ENCODE measurements around the gene ACP7. TPM values are rescaled to one million over a fixed set of nuclear protein-coding genes. Genes with fewer than 3 reads are reported as not detected.
"Not testable (repeated sequence)": the region's sequence is repeated elsewhere in the genome, so short reads cannot be mapped to it uniquely, and the experiment has no call there.

ACP7 gene
- total RNA-seq, 2 donors from 2014 or later: not detected

GRCh38 chr19:39110263-39110967, 26.2 kb downstream of the ACP7 start:
- Mint-ChIP-seq H3K4me3 (no peak overlapping the region), H3K27ac (no peak overlapping the region), H3K36me3 (ENCODE audit: low read depth) (no peaks in the 10 kb centered on the region), H3K9me3 (no peaks in the 10 kb centered on the region), H3K4me1 (no peaks in the 10 kb centered on the region), H3K27me3 (peaks cover 6% of the 10 kb centered on the region)
- peak; percentile 78 for ATAC-seq (replicated peaks)

GRCh38 chr19:39111593-39112199, 27.5 kb downstream of the ACP7 start:
- Mint-ChIP-seq H3K27ac (no peak overlapping the region), H3K36me3 (ENCODE audit: low read depth) (no peaks in the 10 kb centered on the region), H3K27me3 (no peaks in the 10 kb centered on the region), H3K4me1 (no peaks in the 10 kb centered on the region), H3K9me3 (no peaks in the 10 kb centered on the region), H3K4me3 (no peak overlapping the region)
- no peak for ATAC-seq (replicated peaks)

GRCh38 chr19:39112338-39112890, 28.2 kb downstream of the ACP7 start:
- Mint-ChIP-seq H3K27ac (no peak overlapping the region), H3K4me3 (no peak overlapping the region), H3K4me1 (no peaks in the 10 kb centered on the region), H3K27me3 (no peaks in the 10 kb centered on the region), H3K36me3 (ENCODE audit: low read depth) (no peaks in the 10 kb centered on the region), H3K9me3 (no peaks in the 10 kb centered on the region)
- ATAC-seq (replicated peaks): no peak

GRCh38 chr19:39113199-39113598, 29.0 kb downstream of the ACP7 start:
- no peak for ATAC-seq (replicated peaks)
- H3K4me1 Mint-ChIP-seq: no peaks in the 10 kb centered on the region
- no peaks in the 10 kb centered on the region for H3K27me3 Mint-ChIP-seq
- H3K9me3 Mint-ChIP-seq: no peaks in the 10 kb centered on the region
- no peaks in the 10 kb centered on the region for H3K36me3 Mint-ChIP-seq (ENCODE audit: low read depth)
- no peak overlapping the region for H3K4me3 Mint-ChIP-seq
- H3K27ac Mint-ChIP-seq: no peak overlapping the region

GRCh38 chr19:39115105-39115847, 31.1 kb downstream of the ACP7 start:
- ATAC-seq (replicated peaks): no peak
- Mint-ChIP-seq H3K4me1 (no peaks in the 10 kb centered on the region), H3K9me3 (no peaks in the 10 kb centered on the region), H3K36me3 (ENCODE audit: low read depth) (no peaks in the 10 kb centered on the region), H3K4me3 (no peak overlapping the region), H3K27me3 (no peaks in the 10 kb centered on the region), H3K27ac (no peak overlapping the region)

GRCh38 chr19:39117023-39117422, 32.9 kb downstream of the ACP7 start:
- H3K4me3 Mint-ChIP-seq; H3K27me3 Mint-ChIP-seq; H3K36me3 Mint-ChIP-seq (ENCODE audit: low read depth); H3K4me1 Mint-ChIP-seq; H3K27ac Mint-ChIP-seq; H3K9me3 Mint-ChIP-seq; ATAC-seq (replicated peaks): not testable (repeated sequence)

GRCh38 chr19:39119830-39120229, 35.7 kb downstream of the ACP7 start:
- no peaks in the 10 kb centered on the region for H3K9me3 Mint-ChIP-seq

GRCh38 chr19:39122934-39123731, 39.0 kb downstream of the ACP7 start:
- no peaks in the 10 kb centered on the region for H3K9me3 Mint-ChIP-seq

More at GRCh38 chr19:39119830-39120229, 35.7 kb downstream of the ACP7 start:
- Mint-ChIP-seq H3K4me3 (no peak overlapping the region), H3K27me3 (peaks cover 4% of the 10 kb centered on the region), H3K4me1 (peaks cover 7% of the 10 kb centered on the region), H3K36me3 (ENCODE audit: low read depth) (no peaks in the 10 kb centered on the region), H3K27ac (no peak overlapping the region)
- ATAC-seq (replicated peaks): no peak

GRCh38 chr19:39124136-39124764, 40.1 kb downstream of the ACP7 start:
- peaks cover 4% of the 10 kb centered on the region for H3K27me3 Mint-ChIP-seq

More at GRCh38 chr19:39122934-39123731, 39.0 kb downstream of the ACP7 start:
- Mint-ChIP-seq H3K4me1 (peaks cover 15% of the 10 kb centered on the region), H3K27me3 (peaks cover 4% of the 10 kb centered on the region), H3K36me3 (ENCODE audit: low read depth) (peaks cover 9% of the 10 kb centered on the region), H3K27ac (no peak overlapping the region), H3K4me3 (no peak overlapping the region)
- ATAC-seq (replicated peaks): no peak

GRCh38 chr19:39125199-39125553, 41.0 kb downstream of the ACP7 start:
- H3K9me3 Mint-ChIP-seq: no peaks in the 10 kb centered on the region
- peak overlapping the region; percentile 90 for H3K4me3 Mint-ChIP-seq
- peak overlapping the region; percentile 94 for H3K27ac Mint-ChIP-seq
- H3K4me1 Mint-ChIP-seq: peaks cover 15% of the 10 kb centered on the region
- no peak for ATAC-seq (replicated peaks)
- peaks cover 9% of the 10 kb centered on the region for H3K36me3 Mint-ChIP-seq (ENCODE audit: low read depth)
- H3K27me3 Mint-ChIP-seq: peaks cover 4% of the 10 kb centered on the region

More at GRCh38 chr19:39124136-39124764, 40.1 kb downstream of the ACP7 start:
- H3K4me1 Mint-ChIP-seq: peaks cover 15% of the 10 kb centered on the region
- peak overlapping the region; percentile 79 for H3K27ac Mint-ChIP-seq
- peaks cover 9% of the 10 kb centered on the region for H3K36me3 Mint-ChIP-seq (ENCODE audit: low read depth)
- H3K4me3 Mint-ChIP-seq: peak overlapping the region; percentile 90
- no peaks in the 10 kb centered on the region for H3K9me3 Mint-ChIP-seq
- ATAC-seq (replicated peaks): no peak

GRCh38 chr19:39125554-39126311, 41.6 kb downstream of the ACP7 start, which contains the start of gene PAK4:
Gene PAK4, plus strand, starts transcription at chr19:39125786. Its CDS starts 43,768 bp downstream, at chr19:39169554.
- Mint-ChIP-seq H3K27ac (peak within 1 kb of the TSS; percentile 94), H3K4me1 (peaks cover 18% of the 10 kb centered on the region), H3K36me3 (ENCODE audit: low read depth) (peaks cover 9% of the 10 kb centered on the region), H3K4me3 (peak within 1 kb of the TSS; percentile 90), H3K27me3 (peaks cover 4% of the 10 kb centered on the region), H3K9me3 (no peaks in the 10 kb centered on the region)
- ATAC-seq (replicated peaks): peak; percentile 99

- peak overlapping the region; percentile 90 for H3K4me3 Mint-ChIP-seq
- peak overlapping the region; percentile 94 for H3K27ac Mint-ChIP-seq
- no peaks in the 10 kb centered on the region for H3K27me3 Mint-ChIP-seq
- peaks cover 9% of the 10 kb centered on the region for H3K36me3 Mint-ChIP-seq (ENCODE audit: low read depth)
- no peaks in the 10 kb centered on the region for H3K9me3 Mint-ChIP-seq
- no peak for ATAC-seq (replicated peaks)
- H3K4me1 Mint-ChIP-seq: peaks cover 19% of the 10 kb centered on the region
These were observed 42.4 kb downstream of the ACP7 start for GRCh38 chr19:39126312-39127187.

All from activated T-helper 17 cell treated with anti-CD3 and anti-CD28 coated beads, Interleukin-2, amount 50 U/mL, for 72 hours (primary cell).